ENCODE data around the gene CCDC40. TPM values are rescaled to one million over a fixed set of nuclear protein-coding genes. Genes with fewer than 3 reads are reported as not detected.

The CCDC40 gene
- total and polyA plus RNA-seq, 2 donors (not counting 1 experiment from before 2014, with no cell fraction given): 0.53 to 1.5 TPM

- Histone ChIP-seq H3K4me1 (ENCODE audit: control insufficient read depth, extremely low read depth, insufficient read depth, low read length) (no peaks in the 10 kb centered on the region), H3K9me3 (ENCODE audit: control insufficient read depth, insufficient read depth, low read depth, low read length) (no peaks in the 10 kb centered on the region), H3K79me2 (ENCODE audit: control insufficient read depth, insufficient read depth, low read length) (no peaks in the 10 kb centered on the region), H4K20me1 (ENCODE audit: control insufficient read depth, extremely low read depth, insufficient read depth, low read length) (no peaks in the 10 kb centered on the region), H3K4me3 (replicated peaks in 1 of 4; ENCODE audit: control extremely low read depth in 1 of 4, insufficient read depth in 1 of 4, low read depth in 3 of 4, low read length in 4 of 4) (no peak overlapping the region), H3K9ac (ENCODE audit: insufficient read depth, low read length) (no peak overlapping the region), H3K36me3 (ENCODE audit: control insufficient read depth, insufficient read depth, low read length) (peaks cover 3% of the 10 kb centered on the region), H3K27me3 (ENCODE audit: control insufficient read depth, insufficient read depth, low read length) (no peaks in the 10 kb centered on the region), H3K27ac (ENCODE audit: insufficient read depth, low read length) (no peak overlapping the region), H2AFZ (ENCODE audit: low read length) (no peak overlapping the region), H3K4me2 (ENCODE audit: extremely low read depth, insufficient read depth, low read length) (no peak overlapping the region)
- TF ChIP-seq CTCF (conservative IDR thresholded peaks at IDR 0.05 in 1 of 2, IDR thresholded peaks at IDR 0.05 in 1 of 2; ENCODE audit: low read depth in 1 of 2, low read length in 2 of 2) (no peak), EZH2 (IDR thresholded peaks at IDR 0.05; ENCODE audit: low read length, missing control alignments) (no peak)
- no peak for DNase-seq (ENCODE audit: low read depth in 2 of 2)
Measured at GRCh38 chr17:80008848-80009247, 27.6 kb upstream of the CCDC40 start.

- no peaks in the 10 kb centered on the region for H4K20me1 ChIP-seq (ENCODE audit: control insufficient read depth, extremely low read depth, insufficient read depth, low read length)
- H3K36me3 ChIP-seq (ENCODE audit: control insufficient read depth, insufficient read depth, low read length): peaks cover 3% of the 10 kb centered on the region
- no peak overlapping the region for H3K27ac ChIP-seq (ENCODE audit: insufficient read depth, low read length)
- TF ChIP-seq EZH2 (IDR thresholded peaks at IDR 0.05; ENCODE audit: low read length, missing control alignments) (no peak), CTCF (conservative IDR thresholded peaks at IDR 0.05 in 1 of 2, IDR thresholded peaks at IDR 0.05 in 1 of 2; ENCODE audit: low read depth in 1 of 2, low read length in 2 of 2) (no peak)
- no peak overlapping the region for H3K9ac ChIP-seq (ENCODE audit: insufficient read depth, low read length)
- H3K4me1 ChIP-seq (ENCODE audit: control insufficient read depth, extremely low read depth, insufficient read depth, low read length): no peaks in the 10 kb centered on the region
- no peaks in the 10 kb centered on the region for H3K79me2 ChIP-seq (ENCODE audit: control insufficient read depth, insufficient read depth, low read length)
- no peak overlapping the region for H3K4me2 ChIP-seq (ENCODE audit: extremely low read depth, insufficient read depth, low read length)
- H3K9me3 ChIP-seq (ENCODE audit: control insufficient read depth, insufficient read depth, low read depth, low read length): no peaks in the 10 kb centered on the region
- no peaks in the 10 kb centered on the region for H3K27me3 ChIP-seq (ENCODE audit: control insufficient read depth, insufficient read depth, low read length)
- no peak overlapping the region for H3K4me3 ChIP-seq (replicated peaks in 1 of 4; ENCODE audit: control extremely low read depth in 1 of 4, insufficient read depth in 1 of 4, low read depth in 3 of 4, low read length in 4 of 4)
- DNase-seq (ENCODE audit: low read depth in 2 of 2): no peak
- no peak overlapping the region for H2AFZ ChIP-seq (ENCODE audit: low read length)
Measured at GRCh38 chr17:80009391-80010282, 26.8 kb upstream of the CCDC40 start.

GRCh38 chr17:80010283-80010858, 26.1 kb upstream of the CCDC40 start:
- Histone ChIP-seq H3K27me3 (ENCODE audit: control insufficient read depth, insufficient read depth, low read length) (no peaks in the 10 kb centered on the region), H3K4me2 (ENCODE audit: extremely low read depth, insufficient read depth, low read length) (no peak overlapping the region), H4K20me1 (ENCODE audit: control insufficient read depth, extremely low read depth, insufficient read depth, low read length) (no peaks in the 10 kb centered on the region), H2AFZ (ENCODE audit: low read length) (no peak overlapping the region), H3K9me3 (ENCODE audit: control insufficient read depth, insufficient read depth, low read depth, low read length) (no peaks in the 10 kb centered on the region), H3K9ac (ENCODE audit: insufficient read depth, low read length) (no peak overlapping the region), H3K4me1 (ENCODE audit: control insufficient read depth, extremely low read depth, insufficient read depth, low read length) (no peaks in the 10 kb centered on the region), H3K79me2 (ENCODE audit: control insufficient read depth, insufficient read depth, low read length) (no peaks in the 10 kb centered on the region), H3K27ac (ENCODE audit: insufficient read depth, low read length) (no peak overlapping the region), H3K36me3 (ENCODE audit: control insufficient read depth, insufficient read depth, low read length) (peaks cover 3% of the 10 kb centered on the region), H3K4me3 (replicated peaks in 1 of 4; ENCODE audit: control extremely low read depth in 1 of 4, insufficient read depth in 1 of 4, low read depth in 3 of 4, low read length in 4 of 4) (no peak overlapping the region)
- DNase-seq (ENCODE audit: low read depth in 2 of 2): no peak
- TF ChIP-seq CTCF (conservative IDR thresholded peaks at IDR 0.05 in 1 of 2, IDR thresholded peaks at IDR 0.05 in 1 of 2; ENCODE audit: low read depth in 1 of 2, low read length in 2 of 2) (no peak), EZH2 (IDR thresholded peaks at IDR 0.05; ENCODE audit: low read length, missing control alignments) (no peak)

All from fibroblast of lung (primary cell).